Astrocyte (in vitro differentiated cells and primary cell): ENCODE measurements around the gene PCDH19.

Experiments used
- CTCF ChIP-seq: IDR thresholded peaks from 2 replicates; pipeline ENCODE4 v1.5.1; 2011; ENCODE audit warnings: low read depth, mild to moderate bottlenecking, inconsistent platforms, low read length, moderate library complexity; ENCODE audit not compliant: insufficient read depth
- EZH2 ChIP-seq: IDR thresholded peaks from 2 replicates; pipeline ENCODE4 v1.6.1; 2012; ENCODE audit warnings: mild to moderate bottlenecking, low read length, inconsistent platforms; ENCODE audit not compliant: insufficient read depth

GRCh38 chrX:100316987-100317386, 93.1 kb downstream of the PCDH19 start:
- TF ChIP-seq CTCF (no peak), EZH2 (no peak)
